ENCODE data around the gene PARPBP.

DNA sequence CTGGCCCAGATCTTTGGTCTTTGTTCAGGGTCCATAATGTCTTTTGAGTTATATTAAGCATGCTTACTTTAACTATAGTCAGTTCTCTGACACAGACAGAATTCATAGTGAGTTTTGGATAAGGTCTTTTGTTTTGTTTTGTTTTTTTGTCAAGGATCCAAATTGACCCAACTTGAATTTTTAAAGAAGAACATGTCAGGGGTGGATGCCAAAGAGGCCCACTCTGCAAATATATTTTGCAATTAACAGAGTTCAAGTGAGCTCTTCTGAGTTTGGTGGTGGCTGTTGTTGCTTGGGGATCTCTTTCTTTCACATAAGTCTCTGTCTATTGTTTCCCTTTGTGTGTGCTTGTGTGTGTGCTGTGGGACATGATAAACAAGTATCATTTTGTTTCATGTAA is 112.1 kb downstream of the PARPBP start:
- TF ChIP-seq EP300 (IDR thresholded peaks at IDR 0.05; ENCODE audit: borderline replicate concordance in 1 of 2, low read depth in 1 of 2, low read length in 1 of 2) (no peak), EZH2phosphoT487 (IDR thresholded peaks at IDR 0.05; ENCODE audit: borderline replicate concordance, low read depth) (no peak), RAD21 (IDR thresholded peaks at IDR 0.05; ENCODE audit: low read length) (no peak), YY1 (IDR thresholded peaks at IDR 0.05; ENCODE audit: low read depth) (no peak)
- TF ChIP-seq, protein P1, sequence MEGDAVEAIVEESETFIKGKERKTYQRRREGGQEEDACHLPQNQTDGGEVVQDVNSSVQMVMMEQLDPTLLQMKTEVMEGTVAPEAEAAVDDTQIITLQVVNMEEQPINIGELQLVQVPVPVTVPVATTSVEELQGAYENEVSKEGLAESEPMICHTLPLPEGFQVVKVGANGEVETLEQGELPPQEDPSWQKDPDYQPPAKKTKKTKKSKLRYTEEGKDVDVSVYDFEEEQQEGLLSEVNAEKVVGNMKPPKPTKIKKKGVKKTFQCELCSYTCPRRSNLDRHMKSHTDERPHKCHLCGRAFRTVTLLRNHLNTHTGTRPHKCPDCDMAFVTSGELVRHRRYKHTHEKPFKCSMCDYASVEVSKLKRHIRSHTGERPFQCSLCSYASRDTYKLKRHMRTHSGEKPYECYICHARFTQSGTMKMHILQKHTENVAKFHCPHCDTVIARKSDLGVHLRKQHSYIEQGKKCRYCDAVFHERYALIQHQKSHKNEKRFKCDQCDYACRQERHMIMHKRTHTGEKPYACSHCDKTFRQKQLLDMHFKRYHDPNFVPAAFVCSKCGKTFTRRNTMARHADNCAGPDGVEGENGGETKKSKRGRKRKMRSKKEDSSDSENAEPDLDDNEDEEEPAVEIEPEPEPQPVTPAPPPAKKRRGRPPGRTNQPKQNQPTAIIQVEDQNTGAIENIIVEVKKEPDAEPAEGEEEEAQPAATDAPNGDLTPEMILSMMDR (IDR thresholded peaks at IDR 0.05), result no peak
- TF ChIP-seq, protein P2, sequence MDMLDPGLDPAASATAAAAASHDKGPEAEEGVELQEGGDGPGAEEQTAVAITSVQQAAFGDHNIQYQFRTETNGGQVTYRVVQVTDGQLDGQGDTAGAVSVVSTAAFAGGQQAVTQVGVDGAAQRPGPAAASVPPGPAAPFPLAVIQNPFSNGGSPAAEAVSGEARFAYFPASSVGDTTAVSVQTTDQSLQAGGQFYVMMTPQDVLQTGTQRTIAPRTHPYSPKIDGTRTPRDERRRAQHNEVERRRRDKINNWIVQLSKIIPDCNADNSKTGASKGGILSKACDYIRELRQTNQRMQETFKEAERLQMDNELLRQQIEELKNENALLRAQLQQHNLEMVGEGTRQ (IDR thresholded peaks at IDR 0.05; ENCODE audit: borderline replicate concordance, low read depth, low read length), result no peak

Measured in SK-N-SH (cell line).